NCI-H2196 treated with DMSO at 0.1 percent for 48 hours (cell line): ENCODE data around the gene SPSB2.
"Not testable (repeated sequence)": the region's sequence is repeated elsewhere in the genome, so short reads cannot be mapped to it uniquely, and the experiment has no call there.

ENCODE experiments used
- DNase-seq: peaks from one replicate; lab custom pipeline; 2025; ENCODE audit not compliant: unreplicated experiment; lab: John Stamatoyannopoulos, UW

The SPSB2 gene, protein sequence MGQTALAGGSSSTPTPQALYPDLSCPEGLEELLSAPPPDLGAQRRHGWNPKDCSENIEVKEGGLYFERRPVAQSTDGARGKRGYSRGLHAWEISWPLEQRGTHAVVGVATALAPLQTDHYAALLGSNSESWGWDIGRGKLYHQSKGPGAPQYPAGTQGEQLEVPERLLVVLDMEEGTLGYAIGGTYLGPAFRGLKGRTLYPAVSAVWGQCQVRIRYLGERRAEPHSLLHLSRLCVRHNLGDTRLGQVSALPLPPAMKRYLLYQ

DNA sequence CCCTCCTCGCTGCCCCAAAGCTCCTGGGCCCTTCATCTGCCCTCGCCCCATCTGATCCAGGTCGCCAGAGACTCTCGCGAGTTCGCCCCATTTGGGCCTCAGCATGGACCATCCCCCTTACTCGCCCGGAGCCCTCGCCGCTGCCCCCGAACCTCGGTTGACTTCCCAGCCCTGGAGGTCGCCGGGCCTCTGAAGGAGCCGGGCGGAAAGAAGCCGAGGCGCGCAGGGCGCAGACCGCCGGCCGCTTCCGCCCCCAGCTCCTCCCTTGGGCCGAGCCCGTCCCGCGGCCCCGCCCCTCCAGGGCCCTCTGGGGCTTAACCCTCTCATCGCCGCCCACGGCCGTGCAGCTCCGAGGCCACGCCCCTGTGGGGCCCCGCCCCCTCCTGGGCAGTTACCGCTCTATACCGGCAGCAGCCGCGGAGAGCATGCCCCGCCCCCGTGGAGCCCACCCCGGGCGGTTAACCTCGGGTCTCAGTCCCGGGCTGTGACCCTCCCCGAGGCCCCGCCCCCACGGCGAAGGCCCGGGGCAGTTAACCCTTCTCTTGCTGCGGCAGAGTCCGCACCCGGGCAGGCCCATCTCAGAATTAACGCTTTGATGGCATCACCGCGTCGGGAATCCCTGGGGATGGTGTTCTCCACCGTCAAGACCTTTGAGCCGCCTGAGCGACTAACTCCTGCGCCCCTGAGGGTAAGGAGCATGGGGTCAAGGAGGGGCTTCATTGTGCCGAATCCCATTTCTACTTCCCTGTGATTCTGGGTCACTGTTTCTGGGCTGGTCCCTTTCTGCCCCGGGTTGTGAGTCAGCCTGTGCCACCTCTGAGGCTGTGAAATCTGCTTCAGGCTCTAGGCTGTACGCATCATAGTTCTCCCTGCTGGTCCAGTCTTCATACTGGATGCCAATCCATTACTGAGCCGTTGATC, at the start of gene SPSB2:
SPSB2 (minus strand) TSS at position 210 of the 921 bp plus-strand sequence. CDS start 402 bp downstream, outside the sequence.
- DNase-seq: peak; percentile 63

DNA sequence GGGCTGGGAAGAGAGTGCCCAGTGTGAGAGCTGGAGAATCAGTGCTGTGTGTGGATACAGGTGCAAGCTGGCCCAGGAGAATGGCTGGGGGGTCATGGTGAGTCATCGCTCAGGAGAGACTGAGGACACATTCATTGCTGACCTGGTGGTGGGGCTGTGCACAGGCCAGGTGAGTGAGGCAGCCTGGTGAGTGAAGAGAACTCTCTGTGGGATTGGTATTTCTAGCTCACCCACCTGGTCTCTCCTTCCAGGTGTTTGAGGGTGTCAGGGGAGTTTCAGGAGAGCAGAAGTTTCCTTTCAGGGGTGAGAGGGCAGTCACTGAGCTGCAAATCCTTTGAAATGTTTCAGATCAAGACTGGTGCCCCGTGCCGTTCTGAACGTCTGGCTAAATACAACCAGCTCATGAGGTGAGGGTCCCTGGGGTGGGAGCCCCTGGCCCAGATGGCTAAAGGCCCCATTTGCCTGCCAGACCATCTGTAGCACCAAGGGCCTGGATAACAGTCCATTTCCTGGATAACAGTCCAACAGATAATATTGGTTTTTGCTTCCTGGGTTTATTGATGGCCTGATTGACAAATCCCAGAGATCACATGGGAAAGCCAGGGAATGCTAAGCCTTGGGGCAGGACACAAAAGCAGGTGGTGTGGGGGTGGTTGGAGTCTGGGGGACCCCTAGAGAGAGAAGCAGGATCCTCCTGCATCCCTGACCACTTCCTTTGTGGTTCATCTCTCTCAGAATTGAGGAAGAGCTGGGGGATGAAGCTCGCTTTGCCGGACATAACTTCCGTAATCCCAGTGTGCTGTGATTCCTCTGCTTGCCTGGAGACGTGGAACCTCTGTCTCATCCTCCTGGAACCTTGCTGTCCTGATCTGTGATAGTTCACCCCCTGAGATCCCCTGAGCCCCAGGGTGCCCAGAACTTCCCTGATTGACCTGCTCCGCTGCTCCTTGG, 49.2 kb upstream of the SPSB2 start:
- no peak for DNase-seq

DNA sequence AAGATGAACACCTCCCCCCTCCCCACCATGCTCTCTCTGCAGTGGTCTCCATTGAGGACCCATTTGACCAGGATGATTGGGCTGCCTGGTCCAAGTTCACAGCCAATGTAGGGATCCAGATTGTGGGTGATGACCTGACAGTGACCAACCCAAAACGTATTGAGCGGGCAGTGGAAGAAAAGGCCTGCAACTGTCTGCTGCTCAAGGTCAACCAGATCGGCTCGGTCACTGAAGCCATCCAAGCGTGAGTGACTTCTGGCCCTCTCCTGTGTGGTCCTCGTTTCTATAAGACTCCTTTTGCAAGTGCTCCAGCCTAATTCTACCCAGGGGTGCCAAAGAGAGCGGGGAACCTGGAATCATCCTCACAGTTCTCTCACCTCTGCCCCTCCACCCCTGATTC, 48.4 kb upstream of the SPSB2 start:
- no peak for DNase-seq

DNA sequence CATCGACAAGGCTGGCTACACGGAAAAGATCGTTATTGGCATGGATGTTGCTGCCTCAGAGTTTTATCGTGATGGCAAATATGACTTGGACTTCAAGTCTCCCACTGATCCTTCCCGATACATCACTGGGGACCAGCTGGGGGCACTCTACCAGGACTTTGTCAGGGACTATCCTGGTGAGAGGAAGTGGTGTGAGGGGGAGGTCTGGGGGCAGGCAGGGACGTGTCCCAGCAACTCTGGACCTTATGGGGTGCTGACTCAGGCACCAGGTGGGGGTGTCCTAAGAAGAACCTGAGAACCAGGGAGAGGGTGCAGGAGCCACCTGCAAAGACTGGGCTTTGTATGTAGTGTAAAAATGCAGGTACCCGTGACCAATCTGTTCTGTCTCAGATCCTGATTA, 46.5 kb upstream of the SPSB2 start:
- no peak for DNase-seq

DNA sequence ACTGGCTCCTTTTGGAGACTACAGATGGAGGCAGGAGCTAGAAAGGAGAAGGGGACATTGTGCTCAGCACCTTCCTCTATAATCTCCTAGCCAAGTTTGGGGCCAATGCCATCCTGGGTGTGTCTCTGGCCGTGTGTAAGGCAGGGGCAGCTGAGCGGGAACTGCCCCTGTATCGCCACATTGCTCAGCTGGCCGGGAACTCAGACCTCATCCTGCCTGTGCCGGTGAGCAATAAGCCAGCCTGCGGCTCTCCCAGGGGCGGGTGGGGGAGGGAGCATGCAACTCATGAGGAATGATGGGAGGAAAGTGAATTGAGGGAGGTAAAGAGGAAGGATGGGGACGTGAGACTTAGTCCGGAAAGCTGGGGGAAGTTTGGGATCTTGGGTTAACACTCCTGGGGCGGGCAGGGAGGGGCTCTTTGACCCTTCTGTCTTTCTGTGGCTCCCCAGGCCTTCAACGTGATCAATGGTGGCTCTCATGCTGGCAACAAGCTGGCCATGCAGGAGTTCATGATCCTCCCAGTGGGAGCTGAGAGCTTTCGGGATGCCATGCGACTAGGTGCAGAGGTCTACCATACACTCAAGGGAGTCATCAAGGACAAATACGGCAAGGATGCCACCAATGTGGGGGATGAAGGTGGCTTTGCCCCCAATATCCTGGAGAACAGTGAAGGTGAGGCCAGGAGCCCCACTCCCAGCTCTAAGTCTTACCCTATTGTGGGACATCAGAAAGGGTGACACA, 44.6 kb upstream of the SPSB2 start:
- no peak for DNase-seq

DNA sequence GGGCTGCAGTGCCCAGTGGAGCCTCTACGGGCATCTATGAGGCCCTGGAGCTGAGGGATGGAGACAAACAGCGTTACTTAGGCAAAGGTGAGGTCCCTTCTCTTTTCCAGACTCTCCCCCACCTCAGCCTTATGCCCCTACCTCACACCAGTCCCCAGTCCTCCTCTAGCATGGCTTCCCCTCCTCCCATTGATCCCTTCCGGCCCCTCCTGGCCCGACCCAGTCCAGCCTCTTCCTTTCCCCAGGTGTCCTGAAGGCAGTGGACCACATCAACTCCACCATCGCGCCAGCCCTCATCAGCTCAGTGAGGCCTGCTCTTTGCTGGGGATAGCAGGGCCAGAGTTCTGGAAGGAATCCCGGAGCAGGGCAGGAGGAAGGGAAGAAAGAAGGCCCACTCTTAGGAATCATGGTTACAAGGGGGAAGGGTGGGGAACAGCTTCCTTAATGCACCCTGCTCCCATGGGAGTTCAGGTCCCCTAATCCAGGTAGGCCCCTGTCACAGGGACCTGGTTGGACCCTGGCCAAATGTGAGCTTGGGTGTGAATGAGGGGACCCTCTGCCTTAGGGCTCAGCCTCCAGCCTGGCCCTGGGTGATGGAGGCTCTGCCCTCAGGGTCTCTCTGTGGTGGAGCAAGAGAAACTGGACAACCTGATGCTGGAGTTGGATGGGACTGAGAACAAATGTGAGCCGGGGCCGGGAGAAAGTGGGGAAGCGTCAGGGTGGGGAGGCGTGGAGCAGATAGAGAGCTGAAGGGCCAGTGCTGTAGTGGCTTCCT, 43.5 kb upstream of the SPSB2 start:
- DNase-seq: no peak

DNA sequence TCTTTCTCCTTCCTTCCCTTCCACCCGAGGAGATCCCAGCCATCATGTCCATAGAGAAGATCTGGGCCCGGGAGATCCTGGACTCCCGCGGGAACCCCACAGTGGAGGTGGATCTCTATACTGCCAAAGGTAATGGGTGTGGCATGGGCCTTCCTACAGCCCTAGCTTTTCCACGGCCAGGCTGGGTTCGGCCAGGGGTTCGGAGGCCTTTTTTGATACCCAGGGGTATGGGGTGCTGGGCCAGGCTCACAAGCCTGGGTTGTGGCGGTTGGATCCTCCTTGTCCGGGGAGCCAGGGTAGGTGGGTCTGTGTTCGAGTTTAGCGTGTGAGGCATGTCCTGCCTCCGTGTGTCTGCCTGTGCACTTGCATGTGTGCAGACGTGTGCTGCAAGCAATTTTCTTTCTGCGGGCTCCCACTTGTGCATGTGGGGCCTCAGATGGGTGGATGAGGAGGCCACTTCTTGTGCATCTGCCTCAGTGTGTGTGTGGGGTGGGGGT, 42.7 kb upstream of the SPSB2 start:
- DNase-seq: no peak

DNA sequence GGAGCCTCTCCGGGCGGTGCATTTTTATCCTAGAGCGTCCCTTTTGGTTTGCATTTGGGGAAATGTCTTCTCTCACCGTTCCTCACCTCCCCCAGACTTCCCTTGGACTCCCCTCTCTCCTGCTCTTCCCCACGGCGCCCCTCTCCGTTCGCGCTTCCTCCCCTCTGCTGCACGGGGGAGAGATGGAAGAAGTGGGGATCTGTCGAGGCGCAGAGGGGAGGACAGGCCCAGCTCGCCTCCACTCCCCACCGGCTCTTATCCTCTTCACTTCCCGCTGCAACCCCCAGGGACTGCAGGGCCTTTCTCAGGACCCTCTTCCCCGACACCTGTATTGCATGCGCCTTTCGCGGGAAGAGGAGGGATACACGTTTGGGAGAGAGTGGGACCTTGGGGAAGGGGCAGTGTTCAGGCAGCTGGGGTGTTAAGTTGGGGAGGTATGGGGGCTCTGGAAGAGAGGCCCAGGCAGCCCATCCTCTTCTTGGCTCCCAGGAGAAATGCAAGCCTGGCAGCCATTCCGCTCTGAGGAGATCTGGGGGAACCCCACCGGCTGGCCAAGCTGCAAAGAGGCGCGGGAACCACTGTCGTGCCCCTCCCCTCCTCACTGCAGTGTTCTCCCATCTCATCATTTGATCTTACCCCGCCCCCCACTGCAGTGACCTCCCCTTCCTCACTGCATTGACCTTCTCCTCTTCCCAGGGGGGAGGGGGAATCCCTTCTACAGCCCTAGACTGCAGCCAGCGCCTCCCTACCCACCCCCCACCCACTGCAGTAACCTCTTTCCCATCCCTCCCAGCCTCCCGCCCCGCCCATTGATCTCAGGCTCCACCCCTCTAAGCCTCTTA, 42.1 kb upstream of the SPSB2 start:
- DNase-seq: no peak

DNA sequence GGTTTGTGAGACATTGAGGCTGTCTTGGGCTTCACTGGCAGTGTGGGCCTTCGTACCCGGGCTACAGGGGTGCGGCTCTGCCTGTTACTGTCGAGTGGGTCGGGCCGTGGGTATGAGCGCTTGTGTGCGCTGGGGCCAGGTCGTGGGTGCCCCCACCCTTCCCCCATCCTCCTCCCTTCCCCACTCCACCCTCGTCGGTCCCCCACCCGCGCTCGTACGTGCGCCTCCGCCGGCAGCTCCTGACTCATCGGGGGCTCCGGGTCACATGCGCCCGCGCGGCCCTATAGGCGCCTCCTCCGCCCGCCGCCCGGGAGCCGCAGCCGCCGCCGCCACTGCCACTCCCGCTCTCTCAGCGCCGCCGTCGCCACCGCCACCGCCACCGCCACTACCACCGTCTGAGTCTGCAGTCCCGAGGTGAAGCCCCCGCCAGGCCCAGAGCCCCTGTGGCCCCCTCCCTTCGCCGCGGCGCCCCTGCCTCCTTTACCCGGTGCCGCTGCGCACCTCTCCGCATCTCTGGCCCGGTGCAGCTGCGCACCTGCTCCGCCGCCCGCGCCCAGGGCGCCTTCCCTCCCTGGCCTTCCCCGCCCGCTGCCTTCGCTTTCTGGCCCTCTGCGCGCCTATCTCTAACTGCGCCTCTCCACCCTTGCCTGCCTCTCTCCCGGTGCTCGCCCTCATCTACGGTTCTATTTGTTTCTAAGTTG, 41.3 kb upstream of the SPSB2 start, which contains the start of gene ENO2:
ENO2 (plus strand) TSS at position 335 of the 701 bp plus-strand sequence. CDS start 1,253 bp downstream, outside the sequence.
- peak; percentile 13 for DNase-seq

DNA sequence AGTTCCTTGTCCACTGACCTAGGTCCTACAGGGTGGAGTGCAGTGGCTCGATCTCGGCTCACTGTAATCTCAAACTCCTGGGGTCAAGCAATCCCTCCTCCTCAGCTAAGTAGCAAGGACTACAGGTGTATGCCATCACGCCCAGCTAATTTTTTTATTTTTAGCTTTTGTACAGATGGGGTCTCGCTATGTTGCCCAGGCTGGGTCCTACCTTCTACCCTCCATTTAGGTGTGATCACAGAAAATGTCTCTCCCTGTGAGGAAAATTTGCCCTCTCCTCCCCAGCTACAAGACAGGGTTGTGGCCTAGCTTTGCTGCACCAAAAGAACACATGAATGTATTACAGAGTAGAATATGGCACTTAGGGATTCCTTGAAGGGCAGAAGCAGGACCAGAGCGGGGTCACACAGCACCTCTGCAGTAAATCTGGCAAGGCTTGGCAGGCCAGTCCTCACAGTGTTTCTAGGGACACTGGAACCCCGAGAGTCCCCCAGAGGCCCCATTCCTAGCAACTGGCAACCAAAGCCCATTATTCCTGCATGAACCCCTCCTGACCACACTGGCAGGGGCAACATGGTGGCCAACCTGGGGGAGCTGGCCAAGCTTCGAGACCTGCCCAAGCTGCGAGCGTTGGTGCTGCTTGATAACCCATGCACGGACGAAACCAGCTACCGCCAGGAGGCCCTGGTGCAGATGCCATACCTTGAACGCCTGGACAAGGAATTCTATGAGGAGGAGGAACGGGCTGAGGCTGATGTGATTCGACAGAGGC, 39.2 kb upstream of the SPSB2 start:
- no peak for DNase-seq

DNA sequence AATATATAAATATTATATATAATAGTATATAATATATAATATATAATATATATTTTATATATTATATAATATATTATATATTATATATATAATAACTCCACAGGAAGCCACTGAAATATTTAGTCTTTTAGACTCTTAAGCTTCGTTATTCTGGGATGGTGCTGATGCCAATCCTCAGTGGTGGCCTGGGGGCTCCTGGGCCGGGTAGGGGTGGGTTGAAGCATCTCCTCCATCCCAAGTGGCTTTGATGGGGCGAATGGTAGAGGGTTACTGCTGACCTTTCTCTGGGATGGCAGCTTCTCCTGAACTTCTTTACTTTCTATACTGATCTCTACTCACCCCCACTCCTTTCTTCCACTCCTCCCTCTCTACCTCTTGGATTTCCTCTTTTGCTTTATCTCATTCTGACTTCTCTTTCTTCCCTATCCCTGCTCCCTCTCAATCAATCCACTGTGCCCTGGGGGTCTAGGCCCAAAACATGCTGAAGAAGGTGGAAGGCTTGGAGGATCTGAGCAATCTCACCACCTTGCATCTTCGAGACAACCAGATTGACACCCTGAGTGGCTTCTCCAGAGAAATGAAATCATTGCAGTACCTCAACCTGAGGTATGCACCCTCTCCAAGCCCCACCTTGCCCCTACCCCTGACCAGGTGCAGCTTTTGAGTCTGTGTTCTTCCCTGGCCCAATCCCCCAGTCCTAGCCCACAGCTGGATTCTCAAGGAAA, 36.5 kb upstream of the SPSB2 start:
- DNase-seq: no peak

DNA sequence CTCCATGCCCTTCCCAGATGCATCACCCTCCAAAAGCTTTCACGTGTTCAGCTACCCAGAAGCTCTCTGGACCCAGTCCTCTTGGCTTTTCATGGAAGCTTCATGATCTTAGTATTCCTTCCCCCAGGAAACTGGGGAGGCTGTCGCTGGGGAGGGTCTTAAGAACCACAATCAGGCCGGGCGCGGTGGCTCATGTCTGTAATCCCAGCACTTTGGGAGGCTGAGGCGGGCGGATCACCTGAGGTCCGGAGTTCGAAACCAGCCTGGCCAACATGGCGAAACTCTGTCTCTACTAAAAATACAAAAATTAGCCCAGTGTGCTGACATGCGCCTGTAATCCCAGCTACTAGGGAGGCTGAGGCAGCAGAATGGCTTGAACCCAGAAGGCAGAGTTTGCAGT, 35.0 kb upstream of the SPSB2 start:
- not testable (repeated sequence) for DNase-seq

DNA sequence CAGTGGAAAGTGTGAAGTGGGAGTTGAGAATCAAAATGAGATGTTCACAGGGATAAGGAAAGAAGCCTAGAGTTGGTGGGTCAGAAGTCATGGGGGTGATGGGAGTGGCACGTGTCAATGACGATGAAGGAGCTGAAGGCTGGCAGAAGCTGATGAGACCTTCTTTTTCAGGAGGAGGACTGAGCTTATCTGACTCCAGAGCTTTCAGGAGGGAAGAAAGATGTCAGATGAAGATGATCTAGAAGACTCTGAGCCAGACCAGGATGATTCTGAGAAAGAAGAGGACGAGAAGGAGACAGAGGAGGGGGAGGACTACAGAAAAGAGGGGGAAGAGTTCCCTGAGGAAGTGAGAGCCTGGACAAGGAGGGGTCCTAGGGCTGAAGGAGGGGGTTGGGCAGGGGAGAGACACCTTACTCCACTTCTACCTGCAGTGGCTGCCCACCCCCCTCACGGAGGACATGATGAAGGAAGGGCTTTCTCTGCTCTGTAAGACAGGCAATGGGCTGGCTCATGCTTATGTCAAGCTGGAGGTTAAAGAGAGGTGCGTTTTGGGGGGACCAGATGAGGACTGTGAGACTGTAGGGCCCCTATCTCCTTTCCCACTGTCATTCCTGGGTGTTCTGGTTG, 32.4 kb upstream of the SPSB2 start:
- no peak for DNase-seq

DNA sequence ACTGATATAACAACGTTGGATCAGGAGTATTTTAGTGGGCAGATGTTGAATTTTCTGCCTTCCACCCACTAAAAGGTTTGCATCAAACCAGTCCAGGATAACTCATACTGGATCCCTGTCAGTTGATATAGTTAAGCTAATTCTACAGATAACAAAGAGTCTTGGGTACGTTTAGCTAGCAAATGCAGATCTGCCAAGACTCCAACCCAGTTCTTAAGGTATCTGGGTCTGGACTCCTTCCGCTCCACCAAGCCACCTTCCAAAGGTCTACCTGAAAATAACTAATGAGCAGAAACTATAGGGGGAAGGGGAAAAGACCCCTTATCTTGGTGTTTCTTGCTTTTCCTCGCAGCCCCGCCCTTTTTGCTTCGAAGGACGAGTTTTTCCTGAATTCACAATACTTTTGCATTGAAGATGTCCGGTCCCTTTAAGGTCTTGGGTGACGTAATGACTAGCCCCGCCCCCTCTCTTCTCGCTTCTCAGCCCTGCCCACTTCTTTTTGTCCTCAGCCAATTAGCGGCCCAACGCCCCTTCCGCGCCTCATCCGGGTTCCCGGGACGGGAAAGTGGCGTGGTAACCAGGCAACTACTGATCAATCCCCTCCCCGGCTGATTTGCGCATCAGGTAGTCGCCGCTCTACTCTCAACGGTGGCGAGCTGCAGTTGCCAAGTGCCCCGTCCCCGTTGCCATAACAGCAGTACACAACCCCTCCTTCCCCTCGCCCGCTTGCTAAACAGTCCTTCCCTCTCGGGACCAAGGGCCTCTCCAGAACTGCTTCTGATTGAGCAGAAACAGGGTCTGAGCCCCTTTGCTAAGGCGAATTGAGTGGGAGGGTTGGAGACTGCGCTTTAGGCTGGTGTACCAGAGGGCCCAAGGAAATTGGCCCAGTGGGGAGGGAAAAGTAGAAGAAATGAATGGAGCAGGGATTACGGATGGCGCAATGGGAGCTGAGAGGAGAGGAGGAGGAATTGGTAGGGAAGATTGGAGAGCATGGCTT, 31.5 kb upstream of the SPSB2 start, which contains the start of gene LRRC23:
LRRC23 (plus strand) TSS at position 543 of the 997 bp plus-strand sequence. CDS start 812 bp downstream, outside the sequence.
- peak; percentile 76 for DNase-seq

DNA sequence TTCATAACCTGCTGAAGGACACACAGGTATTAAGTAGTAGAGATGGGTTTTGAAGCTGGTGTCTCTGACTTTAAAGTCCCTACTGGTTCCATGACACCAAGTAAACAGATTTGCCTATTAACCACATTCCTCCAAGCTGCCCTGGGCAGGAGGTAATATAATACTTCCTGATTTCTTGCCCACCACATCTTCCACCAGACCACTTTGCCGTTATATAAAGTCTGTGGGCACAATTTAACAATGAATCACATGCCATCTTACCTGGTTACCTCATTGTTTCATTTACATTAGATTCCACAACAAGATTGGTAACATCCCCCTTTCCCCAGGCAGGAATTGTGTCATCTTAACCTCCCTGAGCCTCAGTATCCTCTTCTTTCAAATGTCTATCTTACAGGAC, 30.6 kb upstream of the SPSB2 start:
- DNase-seq: no peak
